Amniotic stem cell (primary cell): ENCODE data around the gene HNMT.
"Not testable (repeated sequence)": the region's sequence is repeated elsewhere in the genome, so short reads cannot be mapped to it uniquely, and the experiment has no call there.

Experiments used
- DNase-seq: peaks from one replicate; lab custom pipeline; 2025; lab: John Stamatoyannopoulos, UW

The HNMT gene

GRCh38 chr2:137975280-137976271, 11.3 kb downstream of the HNMT start:
- no peak for DNase-seq

- no peak for DNase-seq
Measured at GRCh38 chr2:137976274-137976673, 12.0 kb downstream of the HNMT start.

- DNase-seq = no peak
Measured at GRCh38 chr2:137977790-137978189, 13.5 kb downstream of the HNMT start.

GRCh38 chr2:137980459-137980858, 16.2 kb downstream of the HNMT start:
- no peak for DNase-seq

- DNase-seq = no peak
Measured at GRCh38 chr2:137981112-137981656, 16.9 kb downstream of the HNMT start.

- DNase-seq = no peak
Measured at GRCh38 chr2:137983581-137983980, 19.3 kb downstream of the HNMT start.

GRCh38 chr2:137986268-137986667, 22.0 kb downstream of the HNMT start:
- no peak for DNase-seq

- DNase-seq = no peak
Measured at GRCh38 chr2:137987011-137987410, 22.7 kb downstream of the HNMT start.

GRCh38 chr2:137991078-137991477, 26.8 kb downstream of the HNMT start:
- DNase-seq = no peak

GRCh38 chr2:137992039-137992646, 27.9 kb downstream of the HNMT start:
- DNase-seq = no peak

GRCh38 chr2:137993715-137994476, 29.6 kb downstream of the HNMT start:
- DNase-seq = not testable (repeated sequence)

GRCh38 chr2:137995368-137995767, 31.1 kb downstream of the HNMT start:
- DNase-seq = not testable (repeated sequence)

- not testable (repeated sequence) for DNase-seq
Measured at GRCh38 chr2:137996158-137996557, 31.9 kb downstream of the HNMT start.

GRCh38 chr2:137997733-137998132, 33.5 kb downstream of the HNMT start:
- no peak for DNase-seq

- no peak for DNase-seq
Measured at GRCh38 chr2:137998503-137998902, 34.2 kb downstream of the HNMT start.

- DNase-seq = no peak
Measured at GRCh38 chr2:137999273-137999672, 35.0 kb downstream of the HNMT start.

GRCh38 chr2:138000009-138000408, 35.7 kb downstream of the HNMT start:
- DNase-seq = no peak

GRCh38 chr2:138000796-138001195, 36.5 kb downstream of the HNMT start:
- no peak for DNase-seq

GRCh38 chr2:138003411-138003810, 39.1 kb downstream of the HNMT start:
- no peak for DNase-seq

GRCh38 chr2:138007431-138007830, 43.2 kb downstream of the HNMT start:
- DNase-seq = no peak

GRCh38 chr2:138009622-138010021, 45.3 kb downstream of the HNMT start:
- DNase-seq = no peak

- DNase-seq = no peak
Measured at GRCh38 chr2:138010890-138011289, 46.6 kb downstream of the HNMT start.
